LoVo (cell line): Measurements from ENCODE around the gene PEG3.

Experiments
- DNase-seq: peaks from one replicate; pipeline ENCODE4 v3.0.0-alpha.2; 2016; ENCODE audit warnings: low spot score

PEG3 gene

DNA sequence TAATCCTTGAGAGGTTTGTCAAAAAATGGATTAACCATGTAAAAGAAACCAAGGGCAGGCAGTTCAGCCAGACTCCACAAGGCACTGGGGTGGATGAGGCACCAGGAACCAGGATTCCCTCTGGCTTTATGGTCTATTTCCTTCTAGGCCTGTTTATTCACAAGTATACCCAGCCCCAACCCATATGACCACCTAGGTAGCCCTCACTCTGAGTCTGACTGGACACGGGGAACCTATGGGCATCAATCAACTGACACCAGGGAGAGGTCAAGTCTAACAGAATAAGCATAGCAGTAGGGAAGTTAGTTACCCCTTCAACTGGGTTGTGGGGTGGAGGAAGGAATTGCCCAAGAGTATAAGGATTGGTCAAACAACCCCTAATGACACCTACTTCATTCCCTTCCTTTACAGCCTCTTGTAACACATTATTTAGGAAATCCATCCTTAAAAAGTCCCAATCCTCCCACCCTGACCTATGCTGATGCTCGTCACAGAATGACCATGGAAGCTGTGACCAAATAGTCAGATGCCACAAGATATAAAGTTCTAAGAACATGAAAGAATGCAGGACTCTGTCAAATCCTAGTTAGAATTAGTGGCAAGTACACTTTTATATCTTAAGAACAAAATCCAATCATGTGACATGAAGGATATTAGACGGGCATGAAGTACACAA is 31.7 kb downstream of the PEG3 start:
- no peak for DNase-seq

DNA sequence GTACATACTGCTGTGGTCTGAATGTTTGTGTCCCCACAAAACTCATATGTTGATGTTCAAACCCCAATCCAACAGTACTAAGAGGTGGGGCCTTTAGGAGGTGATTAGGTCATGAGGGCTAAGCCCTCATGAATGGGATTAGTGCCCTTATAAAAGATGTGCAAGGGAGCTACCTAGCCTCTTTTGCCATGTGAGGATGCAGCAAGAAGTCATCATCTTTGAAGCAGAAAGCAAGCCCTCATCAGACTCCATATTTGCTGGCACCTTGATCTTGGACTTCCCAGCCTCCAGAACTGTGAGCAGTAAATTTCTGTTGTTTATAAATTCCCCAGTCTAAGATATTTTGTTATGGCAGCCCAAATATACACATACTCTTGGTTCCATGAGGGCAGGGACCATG is 33.9 kb downstream of the PEG3 start:
- DNase-seq = no peak
